Muscle of back (tissue), 13 donors: ENCODE data around the gene MBLAC1. TPM values are rescaled to one million over a fixed set of nuclear protein-coding genes. Genes with fewer than 3 reads are reported as not detected.

ENCODE experiments used
- DNase-seq, 3 donors: peaks; one replicate each; pipeline versions ENCODE4 v3.0.0 to v3.0.0-alpha.2; 2013
- long read RNA-seq, 9 donors: transcript quantifications; one replicate each; lab custom pipeline, GENCODE V29; 2026
- polyA plus RNA-seq, 10 donors: library from polyadenylated mRNA; unstranded; fragments of 120-200 nt; gene quantifications; one replicate each; pipeline ENCODE4 v1.2.1, GENCODE V29; 2013; ENCODE audit not compliant: insufficient read length in 10 of 10

The MBLAC1 gene, protein sequence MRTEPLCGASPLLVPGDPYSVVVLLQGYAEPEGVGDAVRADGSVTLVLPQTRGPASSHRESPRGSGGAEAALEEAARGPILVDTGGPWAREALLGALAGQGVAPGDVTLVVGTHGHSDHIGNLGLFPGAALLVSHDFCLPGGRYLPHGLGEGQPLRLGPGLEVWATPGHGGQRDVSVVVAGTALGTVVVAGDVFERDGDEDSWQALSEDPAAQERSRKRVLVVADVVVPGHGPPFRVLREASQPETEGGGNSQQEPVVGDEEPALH
- polyA plus RNA-seq: 1 to 10 TPM in 4 of 10 donors, under 1 TPM in 6; 0.44 to 1.5 (median 0.95) TPM
- long read RNA-seq, donor 1: 0 reads
- long read RNA-seq, donor 2: 0 reads
- long read RNA-seq, donor 3: 0 reads
- long read RNA-seq, donor 4, partial matches to known transcripts: 0 of 2 reads
- long read RNA-seq, donor 4, other reads (novel, unspliced or antisense): 0 of 2 reads
- long read RNA-seq, donor 5, partial matches to known transcripts: 0 of 2 reads
- long read RNA-seq, donor 5, other reads (novel, unspliced or antisense): 0 of 2 reads
- long read RNA-seq, donor 6: 0 reads
- long read RNA-seq, donor 7: 0 reads
- long read RNA-seq, donor 8, partial matches to known transcripts: 0 of 1 reads
- long read RNA-seq, donor 8, other reads (novel, unspliced or antisense): 0 of 1 reads
- long read RNA-seq, donor 9: 0 reads

DNA sequence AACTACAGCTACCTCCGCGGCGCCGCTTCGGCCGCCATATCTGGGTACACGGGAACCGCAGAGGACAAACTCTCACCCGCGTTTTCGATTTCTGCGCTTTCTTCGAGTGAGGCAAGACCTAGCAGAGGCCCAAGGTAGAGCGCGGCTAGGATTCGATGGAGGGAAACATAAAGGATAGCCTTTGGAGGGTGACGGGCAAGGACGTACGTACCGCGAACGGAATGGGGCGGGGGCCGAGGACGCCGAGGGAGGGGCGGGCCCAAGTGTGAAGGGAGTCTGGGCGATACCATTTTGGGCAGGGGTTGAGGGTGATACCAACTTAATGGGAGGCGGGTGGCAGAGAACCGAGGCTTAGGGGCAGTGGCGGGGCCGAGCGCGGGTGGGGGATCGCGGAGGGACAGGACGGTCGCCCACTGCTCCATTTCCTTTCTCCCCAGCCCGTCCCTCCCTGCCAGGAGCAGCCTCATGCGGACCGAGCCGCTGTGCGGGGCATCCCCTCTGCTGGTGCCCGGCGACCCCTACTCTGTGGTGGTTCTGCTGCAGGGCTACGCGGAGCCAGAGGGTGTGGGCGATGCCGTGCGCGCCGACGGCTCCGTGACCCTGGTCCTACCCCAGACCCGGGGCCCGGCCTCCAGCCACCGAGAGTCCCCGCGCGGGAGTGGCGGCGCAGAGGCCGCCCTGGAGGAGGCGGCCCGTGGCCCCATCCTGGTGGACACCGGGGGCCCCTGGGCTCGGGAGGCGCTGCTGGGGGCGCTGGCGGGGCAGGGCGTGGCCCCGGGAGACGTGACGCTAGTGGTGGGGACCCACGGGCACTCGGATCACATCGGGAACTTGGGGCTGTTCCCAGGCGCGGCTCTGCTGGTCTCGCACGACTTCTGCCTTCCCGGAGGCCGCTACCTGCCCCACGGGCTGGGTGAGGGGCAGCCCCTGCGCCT lies at the start of gene MBLAC1:
TSS of gene MBLAC1 (plus strand) at position 37 of the 935 bp plus-strand sequence. CDS start at position 466, 429 bp downstream.
- peak; percentile 94 to 97 (median 95) for DNase-seq

DNA sequence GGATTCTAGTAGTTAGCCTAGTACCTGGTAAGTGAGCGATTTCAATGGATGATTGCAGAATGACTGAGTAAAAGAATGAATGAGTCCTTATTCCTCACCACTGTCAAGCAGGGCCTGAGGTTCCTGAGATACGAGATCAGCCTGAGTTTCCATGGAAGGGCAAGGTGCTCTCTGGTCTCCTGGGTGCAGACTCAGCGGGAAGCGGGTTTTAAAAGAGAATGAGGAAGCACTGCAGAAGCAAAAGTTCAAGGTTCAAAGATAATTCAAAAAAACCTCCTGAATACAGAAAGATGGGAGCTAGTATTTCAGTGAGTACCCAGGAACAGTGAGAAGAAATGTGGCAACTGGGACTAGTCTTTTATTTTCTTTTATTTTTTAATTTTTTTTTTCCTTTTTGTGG lies 49.6 kb upstream of the MBLAC1 start:
- no peak for DNase-seq

DNA sequence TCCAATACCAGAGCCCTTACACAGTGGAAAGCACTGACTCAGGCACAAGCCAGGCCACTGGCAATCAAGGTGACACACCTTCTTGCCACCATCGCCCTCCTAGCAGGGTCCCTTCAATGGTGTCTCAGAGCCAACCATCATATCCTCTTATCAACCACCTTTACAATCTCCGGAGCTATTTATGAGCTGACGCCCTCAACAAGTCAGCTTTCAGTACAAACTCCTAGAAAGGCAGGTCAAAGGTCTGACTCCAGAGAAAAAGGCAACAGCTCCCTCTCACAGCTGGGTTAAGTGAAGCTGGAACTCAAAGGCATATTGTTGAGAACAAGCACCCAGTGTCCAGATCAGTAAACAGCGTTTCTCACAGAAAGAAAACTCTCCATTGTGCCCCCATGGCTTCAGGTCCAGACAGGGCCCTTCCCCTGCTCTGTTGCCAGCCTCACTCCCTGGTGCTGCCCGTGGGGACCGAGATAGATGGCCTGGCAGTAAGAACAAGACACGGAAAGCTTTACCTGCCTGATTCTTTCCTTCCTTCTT lies 47.7 kb upstream of the MBLAC1 start:
- DNase-seq: no peak

DNA sequence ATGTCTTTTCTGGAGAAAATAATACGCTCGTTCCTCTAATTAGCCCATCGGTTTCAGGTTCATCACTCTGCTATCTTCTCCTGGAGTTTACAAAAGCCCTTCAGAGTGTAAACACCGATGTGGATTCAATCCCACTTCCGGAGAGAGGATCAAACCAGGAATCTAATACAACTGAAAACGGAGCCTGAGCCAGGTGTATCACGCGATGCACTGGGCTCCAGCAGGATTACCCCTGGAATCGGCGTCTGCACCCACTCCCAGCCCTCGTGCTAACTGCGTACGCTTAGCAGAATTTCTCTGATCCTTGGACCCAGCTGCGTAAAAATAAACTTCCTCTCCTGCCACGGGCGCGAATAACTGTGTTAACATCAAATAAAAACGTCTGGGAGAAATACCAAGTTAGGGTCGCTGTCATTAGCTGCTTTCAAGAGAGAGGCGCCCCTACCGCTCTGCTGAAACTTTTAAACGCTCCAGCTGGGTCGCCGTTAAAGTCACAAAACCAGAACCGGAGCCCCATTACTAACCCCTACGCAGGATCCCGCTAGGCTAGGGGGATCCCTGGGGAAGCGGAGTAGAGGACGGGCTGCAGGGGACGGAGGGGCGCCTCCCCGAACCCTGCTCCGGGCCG lies 45.7 kb upstream of the MBLAC1 start:
- no peak for DNase-seq

DNA sequence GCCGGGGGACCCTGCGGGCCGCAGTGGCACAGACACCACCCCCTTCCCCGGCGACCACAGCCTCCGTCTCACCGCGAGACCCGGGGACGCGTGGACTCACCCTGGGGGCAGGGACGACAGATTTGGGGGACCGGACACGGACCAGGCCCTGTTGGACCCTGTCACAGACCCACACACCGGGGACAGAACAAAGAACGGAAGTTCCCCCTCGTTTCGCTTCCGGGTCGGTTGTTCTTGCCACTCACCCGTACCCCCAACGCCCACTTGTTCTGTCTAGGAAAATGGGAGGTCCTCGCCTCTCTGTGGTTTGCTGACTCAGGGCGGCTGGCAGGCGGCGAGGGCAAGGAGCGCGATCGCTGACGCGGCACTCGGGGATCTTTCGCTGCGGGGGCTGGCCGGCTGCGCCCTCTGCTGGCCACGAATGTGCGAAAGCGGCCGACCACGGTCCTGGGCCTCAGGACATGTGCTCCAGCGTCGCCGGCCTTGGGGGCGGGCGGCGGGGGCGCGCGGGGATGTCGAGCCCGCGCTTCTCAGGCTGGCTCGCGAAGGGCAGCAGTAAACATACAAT lies 45.1 kb upstream of the MBLAC1 start, which contains the start of gene ZNF3:
TSS of gene ZNF3 (minus strand) at position 189 of the 568 bp plus-strand sequence. CDS start 4,366 bp downstream, outside the sequence.
- peak; percentile 99 to 100 (median 99) for DNase-seq

DNA sequence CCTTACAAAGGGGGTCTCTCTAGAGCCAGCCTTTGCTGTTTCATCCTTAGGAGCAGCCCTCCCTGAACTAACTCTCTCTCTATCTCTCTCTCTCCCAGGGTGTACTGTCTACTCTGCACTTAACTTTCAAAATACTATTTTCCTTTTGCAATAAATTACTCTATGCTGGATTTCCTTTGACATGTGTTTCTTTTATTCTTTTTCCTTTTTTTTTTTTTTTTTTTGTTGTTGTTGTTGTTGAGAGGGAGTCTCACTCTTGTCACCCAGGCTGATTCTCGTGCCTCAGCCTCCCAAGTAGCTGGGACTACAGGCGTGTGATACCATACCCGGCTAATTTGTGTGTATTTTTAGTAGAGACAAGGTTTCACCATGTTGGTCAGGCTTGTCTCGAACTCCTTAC lies 43.8 kb upstream of the MBLAC1 start:
- DNase-seq: no peak

DNA sequence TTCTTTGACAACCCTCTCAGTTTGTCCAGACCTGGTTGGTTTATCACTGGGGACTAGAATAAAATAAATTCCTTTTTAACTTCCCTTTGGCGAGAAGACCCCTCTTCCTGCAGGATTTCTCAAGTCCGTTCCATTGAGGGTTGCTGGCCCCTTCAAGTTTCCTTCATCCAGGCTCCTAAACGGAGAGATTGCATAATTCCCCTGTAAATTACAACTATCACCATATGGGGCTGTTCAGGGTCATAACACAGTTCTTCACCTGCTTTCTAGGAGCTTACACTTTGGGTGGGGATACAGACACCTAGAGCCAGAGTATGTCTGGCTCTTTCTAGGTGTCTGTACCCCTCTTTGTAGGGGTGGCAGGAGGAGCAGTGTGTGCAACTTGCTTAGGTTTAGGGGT lies 41.3 kb upstream of the MBLAC1 start:
- DNase-seq: no peak

DNA sequence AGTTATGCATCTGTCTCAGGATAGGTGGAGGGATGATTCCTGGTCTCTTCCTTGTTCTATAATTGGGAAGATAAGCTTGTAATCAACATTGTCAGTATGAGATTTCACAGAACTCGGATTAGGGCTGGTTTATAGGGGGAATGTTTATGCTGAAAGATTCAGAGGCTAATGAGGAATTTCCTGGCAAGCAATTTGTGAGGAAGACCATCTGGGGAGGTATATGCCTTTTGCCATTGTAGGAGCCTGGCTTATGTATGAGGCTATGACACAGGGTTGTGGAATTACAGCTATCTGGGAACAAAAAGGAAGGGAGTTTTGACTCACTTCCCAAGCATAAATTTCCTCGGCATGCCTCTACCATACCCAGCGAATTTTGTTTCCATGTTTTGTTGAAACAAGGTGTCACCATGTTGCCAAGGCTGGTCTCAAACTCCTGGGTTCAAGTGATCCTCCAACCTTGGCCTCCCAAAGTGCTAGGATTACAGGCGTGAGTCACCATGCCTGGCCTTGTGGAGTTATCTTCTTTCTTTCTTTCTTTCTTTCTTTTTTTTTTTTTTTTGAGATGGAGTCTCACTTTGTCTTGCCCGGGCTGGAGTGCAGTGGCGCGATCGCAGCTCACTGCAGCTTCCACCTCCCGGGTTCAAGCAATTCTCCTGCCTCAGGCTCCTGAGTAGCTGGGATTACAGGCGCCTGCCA lies 39.6 kb upstream of the MBLAC1 start:
- peak in 1 of 3 donors; percentile 94 for DNase-seq

DNA sequence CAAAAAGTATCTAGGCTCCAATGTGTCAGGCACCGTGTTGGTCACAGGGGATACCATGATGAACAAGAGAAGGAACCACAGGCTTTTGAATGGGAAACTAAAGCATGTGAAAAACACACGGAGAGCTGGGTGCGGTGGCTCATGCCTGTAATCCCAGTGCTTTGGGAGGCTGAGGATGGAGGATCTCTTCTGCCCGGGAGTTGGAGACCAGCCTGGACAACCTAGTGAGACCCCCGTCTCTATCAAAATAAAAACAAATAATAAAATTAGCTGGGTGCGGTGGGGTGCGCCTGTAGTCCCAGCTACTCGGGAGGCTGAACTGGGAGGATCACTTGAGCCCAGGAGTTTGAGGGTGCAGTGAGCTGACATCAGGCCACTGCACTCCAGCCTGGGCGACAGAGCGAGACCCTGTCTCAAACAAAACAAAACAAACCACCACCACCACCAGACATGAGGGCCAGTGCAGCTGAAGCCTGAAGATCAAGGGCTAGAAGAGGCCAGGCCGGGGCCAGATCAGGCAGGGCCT lies 38.6 kb upstream of the MBLAC1 start:
- no peak for DNase-seq

DNA sequence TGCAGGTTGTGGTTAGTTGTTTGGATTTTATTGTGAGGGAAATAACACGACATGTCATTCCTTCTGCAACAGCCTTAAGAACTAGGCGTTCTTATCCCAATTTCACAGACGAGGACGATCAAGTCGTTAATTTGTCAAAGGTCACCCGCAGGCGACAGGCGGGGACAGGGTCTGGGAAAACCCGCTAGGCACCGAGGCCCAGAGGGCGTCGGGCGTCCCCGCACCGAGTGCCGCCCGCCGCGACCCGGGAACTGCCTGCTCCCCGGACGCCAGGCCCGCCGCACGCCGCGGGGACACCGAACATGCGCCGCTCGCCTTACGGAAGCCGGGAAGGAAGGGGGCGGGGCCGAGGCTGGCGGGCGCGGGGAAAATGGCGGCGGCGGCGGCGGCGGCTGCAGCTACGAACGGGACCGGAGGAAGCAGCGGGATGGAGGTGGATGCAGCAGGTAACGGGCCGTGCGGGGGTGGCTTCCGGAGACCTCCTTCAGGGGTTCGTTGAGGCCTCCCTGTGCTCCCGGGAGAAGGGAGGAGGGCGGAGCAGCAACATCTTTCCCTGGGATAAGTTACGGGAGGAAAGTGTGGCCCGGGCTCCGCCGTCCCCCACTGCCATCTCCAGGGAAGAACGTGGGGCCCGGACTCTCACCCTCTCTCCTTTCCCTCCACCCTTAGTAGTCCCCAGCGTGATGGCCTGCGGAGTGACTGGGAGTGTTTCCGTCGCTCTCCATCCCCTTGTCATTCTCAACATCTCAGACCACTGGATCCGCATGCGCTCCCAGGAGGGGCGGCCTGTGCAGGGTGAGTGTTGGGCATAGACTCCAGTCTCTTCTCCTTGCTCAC lies 37.9 kb upstream of the MBLAC1 start, which contains the start of gene COPS6:
TSS of gene COPS6 (plus strand) at position 349 of the 837 bp plus-strand sequence. CDS start at position 371, 22 bp downstream.
- peak; percentile 78 to 94 (median 85) for DNase-seq

DNA sequence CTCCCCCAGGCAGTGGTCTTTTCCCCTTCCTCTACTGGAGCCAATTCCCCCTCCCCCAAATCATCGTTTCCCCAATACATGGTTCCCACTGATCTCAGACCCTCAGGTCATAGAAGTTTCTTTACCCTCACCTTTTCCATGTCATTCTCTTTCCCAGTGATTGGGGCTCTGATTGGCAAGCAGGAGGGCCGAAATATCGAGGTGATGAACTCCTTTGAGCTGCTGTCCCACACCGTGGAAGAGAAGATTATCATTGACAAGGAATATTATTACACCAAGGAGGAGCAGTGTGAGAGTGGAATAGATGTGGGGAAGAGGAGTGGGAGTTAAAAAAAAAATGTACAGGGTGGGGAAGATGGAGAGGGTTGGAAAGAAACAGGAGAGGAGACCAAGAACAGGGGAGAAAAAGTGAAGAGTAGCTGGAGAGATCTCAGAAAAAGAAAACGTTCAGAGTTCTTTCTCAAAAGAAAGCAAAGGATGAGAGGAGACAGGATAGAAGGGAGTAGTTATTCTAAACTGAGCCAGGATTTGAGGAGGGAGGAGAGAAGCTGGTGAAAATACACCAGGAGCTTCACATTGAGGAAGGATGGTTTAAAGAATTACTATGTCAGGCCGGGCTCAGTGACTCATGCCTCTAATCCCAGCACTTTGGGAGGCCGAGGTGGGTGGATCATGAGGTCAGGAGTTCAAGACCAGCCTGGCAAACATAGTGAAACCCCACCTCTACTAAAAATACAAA lies 37.1 kb upstream of the MBLAC1 start:
- DNase-seq: no peak

DNA sequence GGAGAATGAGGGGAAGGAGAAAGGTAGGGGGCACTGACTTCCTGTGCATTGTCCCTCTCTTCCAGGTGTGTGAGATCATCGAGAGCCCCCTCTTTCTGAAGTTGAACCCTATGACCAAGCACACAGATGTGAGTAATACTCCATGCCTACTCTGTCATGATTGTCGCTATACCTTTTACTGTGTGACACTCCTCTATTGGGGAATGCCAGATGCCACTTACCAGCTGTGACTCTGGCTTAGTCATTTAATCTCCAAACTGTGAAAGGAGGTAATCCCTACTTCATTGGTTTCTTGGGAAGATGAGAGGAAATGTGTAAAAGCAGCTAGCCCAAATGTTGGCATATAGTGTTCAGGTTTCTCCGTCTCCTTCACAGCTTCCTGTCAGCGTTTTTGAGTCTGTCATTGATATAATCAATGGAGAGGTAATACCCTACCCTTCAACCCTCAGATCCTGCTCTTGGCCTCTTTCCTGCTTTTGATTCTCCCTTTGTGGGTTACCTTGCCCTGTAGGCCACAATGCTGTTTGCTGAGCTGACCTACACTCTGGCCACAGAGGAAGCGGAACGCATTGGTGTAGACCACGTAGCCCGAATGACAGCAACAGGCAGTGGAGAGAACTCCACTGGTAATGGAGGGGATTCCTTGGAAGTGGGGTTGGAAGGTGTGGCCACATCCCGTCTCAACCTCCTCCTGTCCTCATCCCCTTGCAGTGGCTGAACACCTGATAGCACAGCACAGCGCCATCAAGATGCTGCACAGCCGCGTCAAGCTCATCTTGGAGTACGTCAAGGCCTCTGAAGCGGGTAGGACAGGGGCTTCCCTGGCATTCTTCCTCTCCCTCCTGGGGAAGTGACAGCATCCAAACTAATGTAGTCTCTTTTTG lies 36.0 kb upstream of the MBLAC1 start:
- DNase-seq: no peak

DNA sequence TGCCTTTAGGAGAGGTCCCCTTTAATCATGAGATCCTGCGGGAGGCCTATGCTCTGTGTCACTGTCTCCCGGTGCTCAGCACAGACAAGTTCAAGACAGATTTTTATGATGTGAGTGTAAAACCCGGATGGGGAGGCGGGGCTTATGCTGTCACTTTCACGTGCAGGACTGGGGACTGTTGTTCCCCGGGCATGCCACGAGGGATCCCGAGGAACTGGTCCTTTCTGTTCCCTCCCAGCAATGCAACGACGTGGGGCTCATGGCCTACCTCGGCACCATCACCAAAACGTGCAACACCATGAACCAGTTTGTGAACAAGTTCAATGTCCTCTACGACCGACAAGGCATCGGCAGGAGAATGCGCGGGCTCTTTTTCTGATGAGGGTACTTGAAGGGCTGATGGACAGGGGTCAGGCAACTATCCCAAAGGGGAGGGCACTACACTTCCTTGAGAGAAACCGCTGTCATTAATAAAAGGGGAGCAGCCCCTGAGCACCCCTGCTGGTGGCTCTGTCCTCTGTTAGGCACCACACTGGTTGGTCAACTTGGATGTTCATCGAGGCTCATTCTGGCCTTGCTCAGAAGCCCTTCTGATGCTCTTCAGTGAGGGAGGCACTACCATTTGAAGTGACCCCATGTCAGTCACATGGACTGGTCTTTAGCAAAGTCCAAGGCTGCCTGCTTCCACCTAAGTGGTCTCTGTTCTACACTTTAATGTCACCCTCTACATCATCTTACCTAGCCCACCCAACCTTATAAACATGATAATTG lies 35.2 kb upstream of the MBLAC1 start:
- no peak for DNase-seq

DNA sequence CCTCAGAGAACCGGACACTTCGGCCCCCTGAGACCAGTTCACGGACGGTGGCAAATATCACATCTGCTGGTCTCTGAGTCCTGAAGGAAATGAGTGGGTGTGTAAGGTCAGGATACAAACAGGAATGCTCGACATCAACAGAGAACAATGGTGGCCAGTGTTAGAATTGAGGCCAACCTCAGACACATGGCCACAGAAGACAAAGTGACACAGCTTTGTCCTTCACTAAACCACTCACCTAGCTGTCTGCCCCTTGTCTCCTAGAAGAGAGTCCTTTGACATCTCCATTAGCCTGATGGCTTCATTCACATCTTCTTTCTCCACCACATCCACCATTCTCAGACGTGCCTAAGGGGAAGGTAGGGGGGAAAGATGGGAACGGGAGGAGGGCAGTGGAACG lies 33.7 kb upstream of the MBLAC1 start:
- no peak for DNase-seq

DNA sequence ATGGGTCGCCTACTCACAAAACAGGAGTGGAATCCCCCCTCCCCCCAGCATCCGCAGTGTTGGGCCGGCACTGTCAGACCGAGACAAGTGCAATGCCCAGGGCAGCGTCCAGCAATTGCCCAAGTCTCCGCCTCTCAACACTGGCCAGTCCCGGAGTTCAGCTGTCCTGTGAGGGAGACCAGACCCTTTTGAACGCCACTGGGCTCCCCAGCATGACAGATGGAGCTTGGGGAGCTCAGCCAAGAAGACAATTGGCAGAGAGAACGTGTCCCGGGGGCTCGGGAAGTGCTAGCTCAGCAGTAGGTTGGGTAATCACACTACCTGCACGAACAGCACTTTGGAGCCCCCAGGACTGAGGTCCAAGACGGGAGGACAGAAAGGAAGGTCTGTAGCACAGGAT lies 33.3 kb upstream of the MBLAC1 start:
- DNase-seq: no peak

DNA sequence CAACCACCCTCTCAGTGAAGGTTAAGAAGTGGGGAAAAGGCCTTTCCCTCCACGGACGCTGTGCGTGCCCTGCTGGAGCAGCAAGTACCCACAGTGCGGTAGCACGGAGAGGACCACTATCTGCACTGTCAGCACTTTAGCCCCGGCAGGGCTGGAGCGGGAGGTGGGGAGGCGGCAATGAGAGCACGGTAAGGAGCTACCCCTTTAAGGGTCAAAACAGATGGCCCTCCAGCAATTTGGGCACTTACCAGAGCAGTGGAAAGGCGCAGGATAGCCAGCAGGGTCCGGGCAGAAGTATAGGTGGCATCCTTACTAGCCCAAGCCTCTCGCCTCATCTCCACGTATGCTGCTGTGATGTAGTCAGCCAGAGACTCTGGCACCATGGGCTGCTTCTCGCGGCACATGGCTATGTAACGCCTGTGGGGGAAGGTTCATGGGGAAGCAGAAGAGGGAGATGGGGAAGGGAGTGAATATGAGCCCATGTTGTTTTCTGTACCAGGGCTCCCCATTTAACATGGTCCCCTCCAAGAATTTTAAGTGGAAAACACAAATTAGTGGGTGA lies 32.8 kb upstream of the MBLAC1 start:
- DNase-seq: no peak
